Activated CD4-positive, alpha-beta T cell treated with anti-CD3 and anti-CD28 coated beads, Interleukin-2, amount 50 U/mL, for 48 hours (primary cell): ENCODE measurements around the gene FRY.
A peak's percentile ranks its signal among the peaks of the same experiment; 100 is the strongest.
"Not testable (repeated sequence)": the region's sequence is repeated elsewhere in the genome, so short reads cannot be mapped to it uniquely, and the experiment has no call there.

Experiments used
- DNase-seq, 2 experiments: peaks; one replicate each; pipeline ENCODE4 v3.0.0-alpha.2; 2020

The FRY gene

DNA sequence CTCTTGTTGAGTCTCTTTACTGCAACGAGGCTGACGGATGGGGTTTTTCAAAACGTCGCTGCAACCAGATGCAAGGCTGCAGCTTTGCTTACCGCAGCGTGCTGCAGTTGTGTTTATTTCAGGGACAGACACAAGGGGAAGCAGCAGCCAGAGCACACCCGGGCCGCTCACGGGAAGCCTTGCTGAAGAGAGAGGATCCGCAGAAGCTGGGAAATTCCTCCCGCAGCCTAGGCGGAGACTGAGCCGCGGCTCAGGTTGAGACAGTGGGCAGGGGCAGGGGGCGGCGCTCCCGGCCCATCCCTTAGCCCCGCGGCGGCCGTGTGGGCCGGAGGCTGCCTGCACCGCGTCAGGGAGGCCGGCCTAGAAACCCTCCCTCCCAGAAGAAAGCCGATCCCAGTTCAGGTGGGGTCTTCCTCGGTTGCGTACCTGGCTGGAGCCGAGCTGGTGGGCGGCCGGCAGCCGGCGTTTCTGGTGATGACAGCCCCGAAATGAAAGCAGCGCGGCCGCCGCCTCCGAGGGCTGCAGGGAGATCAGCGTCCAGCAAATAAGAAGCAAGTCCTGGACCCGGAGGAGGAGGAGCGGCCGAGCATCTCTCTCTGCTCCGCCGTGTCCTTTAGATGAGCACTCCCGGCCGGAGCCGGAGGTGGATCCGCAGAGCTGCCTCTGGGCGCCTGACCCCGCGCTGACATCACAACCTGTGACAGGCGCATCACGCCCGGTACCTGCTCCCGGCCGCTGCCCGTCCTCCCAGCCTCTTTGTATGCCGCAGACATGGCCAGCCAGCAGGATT is at the start of gene FRY:
FRY (plus strand) TSS at position 750 of the 790 bp plus-strand sequence; CDS start at position 772, 22 bp downstream.
- peak; percentile 54 to 65 for DNase-seq

DNA sequence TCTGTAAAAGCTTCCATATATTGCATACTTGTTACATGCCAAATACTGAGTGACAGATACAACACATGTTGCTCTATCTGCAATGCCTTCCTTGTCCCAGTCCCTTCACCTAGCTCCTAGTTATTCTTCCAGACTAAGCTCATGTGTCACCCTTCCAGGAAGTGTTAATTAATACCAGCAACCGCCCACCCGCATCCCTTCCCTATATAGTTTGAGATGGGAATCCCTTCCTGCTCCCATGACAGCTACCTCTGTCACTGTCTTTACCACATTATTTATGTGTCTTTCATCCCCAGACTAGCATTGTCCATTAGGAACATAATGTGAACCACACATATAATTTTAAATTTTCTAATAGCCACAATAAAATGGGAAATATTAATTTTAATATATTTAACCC is 49.5 kb upstream of the FRY start:
- DNase-seq, result no peak

DNA sequence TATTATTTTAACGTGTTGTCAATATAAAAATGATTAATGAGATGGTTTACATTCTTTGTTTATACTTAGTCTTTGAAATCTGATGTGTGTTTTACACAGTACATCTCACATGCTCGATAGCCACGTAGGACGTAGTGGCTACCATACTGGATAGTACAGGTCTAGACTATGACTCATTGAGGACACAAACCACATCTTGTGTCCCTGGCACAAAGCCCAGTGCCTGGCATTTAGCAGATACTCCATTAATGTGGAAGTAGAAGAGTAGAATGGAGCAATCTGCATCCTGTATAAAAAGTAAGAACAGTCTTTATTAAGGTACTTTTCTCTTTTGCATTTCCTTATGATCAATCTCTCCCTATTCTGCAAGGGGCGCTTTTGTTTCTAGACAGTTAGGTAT is 49.0 kb upstream of the FRY start:
- DNase-seq, result no peak

DNA sequence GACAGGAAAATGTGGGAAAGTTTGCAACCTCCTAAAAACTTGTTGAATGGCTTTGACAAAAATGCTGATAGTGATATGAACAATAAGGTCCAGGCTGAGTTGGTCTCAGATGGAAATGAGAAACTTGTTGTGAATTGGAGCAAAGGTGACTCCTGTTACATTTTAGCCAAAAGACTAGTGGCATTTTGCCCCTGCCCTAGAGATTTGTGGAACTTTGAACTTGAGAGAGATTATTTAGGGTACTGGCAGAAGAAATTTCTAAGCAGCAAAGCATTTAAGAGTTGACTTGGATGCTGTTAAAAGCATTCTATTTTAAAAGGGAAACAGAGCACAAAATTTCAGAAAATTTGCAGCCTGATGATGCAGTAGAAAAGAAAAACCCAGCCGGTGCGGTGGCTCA is 47.9 kb upstream of the FRY start:
- DNase-seq, result not testable (repeated sequence)

DNA sequence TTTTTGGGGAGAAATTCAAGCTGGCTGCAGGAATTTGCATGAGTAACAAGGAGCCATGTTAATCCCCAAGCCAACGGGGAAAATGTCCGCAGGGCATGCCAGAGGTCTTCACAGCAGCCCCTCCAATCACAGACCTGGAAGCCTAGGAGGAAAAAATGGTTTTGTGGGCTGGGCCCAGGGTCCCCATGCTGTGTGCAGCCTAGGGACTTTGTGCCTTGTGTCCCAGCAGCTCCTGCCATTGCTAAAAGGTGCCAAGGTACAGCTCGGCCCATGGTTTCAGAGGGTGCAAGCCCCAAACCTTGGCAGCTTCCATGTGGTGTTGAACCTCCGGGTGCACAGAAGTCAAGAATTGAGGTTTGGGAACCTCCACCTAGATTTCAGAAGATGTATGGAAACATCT is 47.2 kb upstream of the FRY start:
- DNase-seq, result not testable (repeated sequence)

DNA sequence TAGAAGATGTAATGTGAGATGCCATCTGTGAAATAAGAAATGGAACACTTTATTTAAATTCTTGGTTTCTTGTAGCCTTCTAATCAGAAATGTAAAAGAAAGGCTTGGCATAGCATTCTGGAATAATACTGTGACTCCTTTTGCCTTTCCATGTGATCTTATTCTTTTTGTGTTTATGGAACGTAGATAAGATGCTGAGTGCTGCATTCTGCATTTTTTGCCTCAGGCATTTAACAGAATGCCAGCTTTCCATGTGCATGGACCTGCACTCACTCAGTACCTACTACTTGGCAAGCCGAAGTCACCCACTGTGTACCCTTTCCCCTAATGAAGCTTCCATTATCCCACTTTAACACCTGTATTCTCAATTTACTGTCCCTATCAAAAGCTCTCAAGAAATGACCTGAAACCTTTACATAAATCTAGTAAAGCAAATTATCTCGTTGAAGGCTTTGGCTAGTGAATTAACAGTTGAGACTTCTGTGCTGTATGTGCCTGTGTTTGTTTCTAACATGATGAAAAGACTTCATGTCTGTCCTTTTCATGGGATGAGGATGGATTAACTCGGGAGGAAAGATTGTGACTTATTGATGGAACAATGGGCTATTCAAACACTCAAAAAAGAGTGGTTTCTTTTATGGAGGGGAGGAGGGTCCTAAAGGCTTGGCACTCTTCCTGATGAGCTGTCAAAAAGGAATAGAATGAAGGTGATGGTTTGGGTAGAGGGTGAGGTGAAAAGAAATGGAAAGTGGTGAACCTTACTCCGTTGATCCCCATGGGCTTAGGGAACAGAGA is 44.7 kb upstream of the FRY start:
- DNase-seq, result no peak

DNA sequence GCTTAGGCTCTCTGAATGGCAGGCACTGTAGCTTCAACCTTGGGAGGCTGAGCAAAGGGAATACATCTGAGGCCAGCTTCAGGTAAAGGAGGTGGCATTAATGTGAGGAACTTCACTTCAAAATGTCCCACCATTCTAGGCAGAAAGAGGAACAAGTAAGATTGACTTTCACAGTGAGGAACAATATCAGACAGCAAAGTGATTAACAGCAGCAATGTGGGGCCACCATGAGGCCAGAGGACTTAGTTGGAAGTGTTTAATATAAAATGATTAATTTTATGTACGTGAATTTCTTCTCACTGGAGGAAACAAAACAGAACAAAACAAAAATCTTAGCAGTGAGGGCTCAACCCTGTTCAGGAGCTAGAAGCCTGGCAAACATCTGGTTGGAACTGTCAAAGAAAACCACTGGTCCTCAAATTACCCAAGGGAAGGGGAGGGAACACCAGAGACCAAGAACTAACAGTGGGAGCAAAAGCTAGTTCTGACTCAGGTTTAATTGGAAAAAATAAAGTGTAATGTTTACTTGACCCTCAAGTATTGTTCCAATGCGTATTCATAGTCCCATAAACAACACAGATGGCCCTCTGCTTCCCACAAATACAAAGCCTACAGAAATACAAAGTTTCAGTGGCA is 43.9 kb upstream of the FRY start:
- DNase-seq, result no peak

DNA sequence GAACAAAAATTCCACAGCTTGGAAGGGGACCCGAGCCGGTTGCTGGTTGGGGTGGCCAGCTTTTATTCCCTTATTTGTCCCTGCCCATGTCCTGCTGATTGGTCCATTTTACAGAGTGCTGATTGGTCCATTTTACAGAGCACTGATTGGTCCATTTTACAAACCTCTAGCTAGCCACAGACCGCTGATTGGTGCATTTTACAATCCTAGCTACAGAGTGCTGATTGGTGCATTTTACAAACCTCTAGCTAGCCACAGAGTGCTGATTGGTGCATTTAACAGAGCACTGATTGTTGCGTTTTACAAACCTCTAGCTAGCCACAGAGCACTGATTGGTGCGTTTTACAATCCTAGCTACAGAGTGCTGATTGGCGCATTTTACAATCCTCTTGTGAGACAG is 37.2 kb upstream of the FRY start:
- DNase-seq, result not testable (repeated sequence)

DNA sequence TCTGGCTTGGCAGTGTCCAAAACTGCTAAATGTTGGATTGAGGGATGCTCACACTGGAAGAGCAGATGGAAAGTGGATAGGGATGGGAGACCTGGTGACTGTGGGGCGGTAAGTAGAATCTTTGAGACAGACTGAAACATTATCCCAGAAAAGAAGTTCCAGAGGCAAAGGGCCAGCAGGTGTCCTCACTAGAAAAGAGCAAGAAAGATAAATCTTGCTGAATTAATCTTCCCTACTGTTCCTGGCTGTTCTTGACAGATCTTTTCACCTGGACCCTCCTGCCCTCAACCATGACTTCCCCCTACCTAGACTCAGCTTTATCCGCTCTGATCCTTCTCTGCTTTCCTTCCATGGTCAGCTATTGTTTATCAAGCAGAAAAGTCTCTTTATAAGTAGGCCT is 35.0 kb upstream of the FRY start:
- DNase-seq, result no peak

DNA sequence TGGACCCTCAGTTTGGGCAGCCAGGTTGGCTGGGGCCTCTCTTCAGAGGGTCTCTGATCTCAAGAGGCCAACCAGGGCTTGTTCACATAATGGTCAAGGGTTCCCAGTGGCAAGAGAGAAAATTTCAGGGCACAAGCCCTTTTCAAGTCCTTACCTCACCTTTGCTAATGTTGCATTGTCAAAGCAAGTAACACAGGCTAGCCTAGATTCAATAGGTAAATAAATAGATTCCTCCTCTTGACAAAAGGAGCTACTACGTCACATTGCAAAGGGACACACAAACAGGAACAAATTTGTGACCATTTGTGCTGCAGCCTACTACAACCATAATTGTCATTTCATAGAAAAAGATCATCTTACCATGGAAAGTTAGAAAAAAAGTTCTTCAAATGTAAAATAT is 33.9 kb upstream of the FRY start:
- no peak for DNase-seq

DNA sequence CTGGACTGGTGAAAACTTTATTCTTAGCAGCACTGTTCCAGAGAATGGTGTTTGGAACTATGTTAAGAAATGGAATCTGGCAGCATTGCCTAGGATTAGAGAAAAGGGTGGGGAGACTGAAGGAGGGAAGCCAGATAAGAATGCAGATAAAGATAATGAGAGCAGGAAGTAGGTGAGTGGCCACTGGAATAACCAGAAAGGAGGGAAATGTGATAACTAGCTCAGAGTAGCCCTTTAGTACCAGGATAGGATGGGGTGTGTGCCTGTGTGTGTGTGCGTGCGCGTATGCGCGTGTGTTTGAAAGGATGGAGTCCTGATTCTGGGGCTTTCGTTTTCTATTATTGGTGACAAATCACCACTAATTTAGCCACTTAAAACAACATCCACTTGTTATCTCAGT is 33.4 kb upstream of the FRY start:
- no peak for DNase-seq

DNA sequence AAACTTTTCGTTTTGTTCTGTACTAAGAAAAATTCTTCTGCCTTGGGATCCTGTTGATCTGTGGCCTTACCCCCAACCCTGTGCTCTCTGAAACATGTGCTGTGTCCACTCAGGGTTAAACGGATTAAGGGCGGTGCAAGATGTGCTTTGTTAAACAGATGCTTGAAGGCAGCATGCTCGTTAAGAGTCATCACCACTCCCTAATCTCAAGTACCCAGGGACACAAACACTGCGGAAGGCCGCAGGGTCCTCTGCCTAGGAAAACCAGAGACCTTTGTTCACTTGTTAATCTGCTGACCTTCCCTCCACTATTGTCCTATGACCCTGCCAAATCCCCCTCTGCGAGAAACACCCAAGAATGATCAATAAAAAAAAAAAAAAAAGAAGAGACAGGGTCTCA is 30.8 kb upstream of the FRY start:
- DNase-seq, result not testable (repeated sequence)

DNA sequence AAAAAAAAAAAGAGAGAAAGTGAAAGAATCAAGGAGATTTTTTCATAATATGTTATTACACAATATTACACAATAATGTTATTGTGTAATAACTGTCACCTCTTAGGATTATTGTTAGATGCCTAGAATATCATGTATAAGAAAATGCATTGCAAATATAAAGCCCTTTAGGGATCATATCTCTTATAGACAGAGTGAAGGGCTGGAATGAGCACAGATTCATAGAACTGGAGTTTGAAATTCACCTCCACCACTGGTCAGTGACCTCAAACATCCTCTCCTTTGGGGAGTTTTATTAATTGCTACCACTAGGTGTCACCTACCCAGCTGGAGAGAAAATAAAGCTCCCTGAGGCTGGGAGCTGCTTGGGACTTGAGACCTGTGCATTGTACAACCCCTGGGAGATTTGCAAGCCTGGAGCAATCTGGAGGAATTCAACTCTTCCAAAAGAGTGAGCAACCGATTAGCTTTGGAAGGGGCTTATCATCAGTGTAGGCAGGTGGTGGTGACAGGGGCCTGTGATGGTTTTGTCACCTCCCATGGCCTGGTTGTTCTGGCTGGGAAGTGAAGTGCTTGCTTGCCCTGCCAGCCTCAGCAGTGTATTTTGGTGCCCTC is 30.3 kb upstream of the FRY start:
- no peak for DNase-seq

DNA sequence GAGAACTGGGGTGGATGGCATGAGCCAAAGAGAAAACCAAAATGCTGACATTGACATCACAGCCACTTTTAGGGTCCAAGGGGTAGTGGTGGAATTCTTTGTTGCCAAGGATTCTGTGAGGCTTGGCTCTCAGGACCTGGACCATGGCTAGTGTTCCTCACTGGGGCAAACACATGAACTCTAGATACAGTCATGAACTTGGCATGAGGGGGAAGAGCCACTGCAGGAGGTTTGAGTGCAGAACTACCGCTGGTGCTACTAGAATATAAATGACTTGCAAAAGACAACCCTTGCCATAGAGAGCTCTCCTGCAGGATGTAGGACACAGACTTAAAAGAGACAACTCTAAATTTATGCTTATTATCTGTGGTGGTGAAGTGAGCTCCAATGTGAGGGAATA is 29.8 kb upstream of the FRY start:
- no peak for DNase-seq

DNA sequence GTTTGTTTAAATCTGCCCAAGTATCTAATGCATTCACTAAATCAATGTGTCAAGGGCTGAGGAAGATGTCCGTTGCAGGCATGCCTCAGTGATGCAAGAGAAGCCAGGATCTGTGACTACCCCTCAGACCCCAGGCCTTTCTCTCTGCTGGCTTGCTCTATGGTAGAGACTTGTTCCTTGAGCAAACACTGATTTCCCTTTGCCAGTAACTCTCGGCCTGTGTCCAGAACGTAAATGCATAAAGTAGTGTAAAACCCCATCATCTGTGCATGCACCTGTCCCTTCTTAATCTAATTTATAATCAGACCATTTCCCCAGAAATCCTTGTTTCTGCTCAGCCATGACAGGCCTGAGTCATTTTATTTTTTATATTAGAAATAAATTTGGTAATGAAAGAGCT is 28.7 kb upstream of the FRY start:
- DNase-seq, result no peak

DNA sequence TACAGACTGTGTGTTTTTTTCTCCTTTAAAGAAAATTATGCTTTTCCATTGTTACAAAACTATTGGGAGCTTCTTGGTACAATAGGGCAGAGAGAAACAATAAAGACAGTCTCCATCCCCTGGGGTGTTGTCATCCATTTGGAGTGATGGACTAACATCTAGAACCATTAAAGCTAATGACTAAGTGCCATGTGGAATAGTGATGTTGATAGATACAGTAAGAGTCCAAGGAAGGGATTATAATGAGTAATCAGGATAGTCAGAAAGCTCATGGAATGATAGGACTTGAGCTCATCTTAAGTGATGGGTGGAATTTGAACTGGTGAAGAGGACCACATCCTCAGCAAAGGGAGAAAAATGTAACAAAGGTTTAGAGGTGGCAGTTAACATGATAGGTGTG is 24.1 kb upstream of the FRY start:
- DNase-seq, result no peak

DNA sequence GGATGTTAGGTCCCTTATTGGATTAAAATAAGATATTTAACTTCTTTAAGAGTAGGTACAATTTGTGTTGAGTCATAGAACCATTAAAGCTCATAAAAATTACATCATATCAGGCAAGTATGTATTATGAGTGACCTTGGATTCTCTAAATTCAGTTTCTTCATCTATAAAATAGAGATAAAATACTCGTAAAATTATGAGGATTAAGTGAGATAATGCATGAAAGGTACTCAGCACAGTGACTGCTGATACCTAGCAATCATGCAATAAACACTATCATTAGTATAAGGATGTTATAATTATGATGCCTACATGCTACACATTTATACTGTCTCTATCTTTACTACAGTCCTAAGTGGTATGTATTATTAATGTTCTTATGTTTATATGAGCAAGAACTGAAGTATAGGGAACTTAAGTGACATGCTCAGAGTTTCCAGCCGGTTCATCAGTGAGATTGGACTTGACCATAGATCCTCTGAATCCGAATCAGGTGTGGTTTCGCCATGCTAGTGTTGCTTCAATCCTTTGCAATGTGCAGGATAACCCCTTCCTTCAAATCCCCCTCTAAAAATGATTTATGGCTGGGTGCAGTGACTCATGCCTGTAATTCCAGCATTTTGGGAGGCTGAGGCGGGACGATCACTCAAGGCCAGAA is 22.9 kb upstream of the FRY start:
- DNase-seq, result no peak

DNA sequence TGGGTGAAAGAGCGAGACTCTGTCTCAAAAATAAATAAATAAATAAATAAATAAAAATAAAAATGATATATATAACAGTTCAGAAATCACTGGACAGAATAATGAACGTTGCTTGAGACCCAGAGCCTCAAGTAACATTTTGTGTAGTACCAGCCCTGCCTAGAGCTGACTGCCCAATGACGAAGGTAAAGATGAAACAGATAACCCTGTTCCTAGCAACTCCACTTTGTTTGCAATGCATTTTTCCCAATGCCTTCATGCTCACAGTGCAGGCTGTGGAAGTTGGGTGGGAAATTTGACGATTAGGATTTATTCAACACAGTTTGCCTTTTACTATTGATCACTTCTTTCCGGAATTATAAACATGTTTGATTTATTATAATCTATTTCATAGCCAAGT is 22.2 kb upstream of the FRY start:
- no peak for DNase-seq

DNA sequence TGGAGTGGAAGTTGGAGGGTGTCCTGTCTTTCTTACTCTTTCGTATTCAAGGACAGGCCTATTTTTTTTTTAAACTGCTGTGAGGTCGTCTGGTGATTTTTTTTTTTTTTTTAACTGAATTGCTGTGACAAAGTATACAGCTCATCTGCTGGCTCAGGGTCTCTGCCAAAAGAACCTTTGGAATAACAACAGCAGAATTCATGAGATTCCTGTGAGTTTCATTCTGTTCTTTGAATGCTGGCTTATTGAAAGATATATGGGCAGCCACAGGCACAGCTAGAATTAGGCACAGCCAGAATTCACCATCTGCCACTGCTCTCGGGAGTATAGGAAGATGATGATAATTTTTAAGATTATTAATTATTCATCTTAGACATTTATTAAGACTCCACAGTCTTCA is 21.4 kb upstream of the FRY start:
- DNase-seq, result no peak

DNA sequence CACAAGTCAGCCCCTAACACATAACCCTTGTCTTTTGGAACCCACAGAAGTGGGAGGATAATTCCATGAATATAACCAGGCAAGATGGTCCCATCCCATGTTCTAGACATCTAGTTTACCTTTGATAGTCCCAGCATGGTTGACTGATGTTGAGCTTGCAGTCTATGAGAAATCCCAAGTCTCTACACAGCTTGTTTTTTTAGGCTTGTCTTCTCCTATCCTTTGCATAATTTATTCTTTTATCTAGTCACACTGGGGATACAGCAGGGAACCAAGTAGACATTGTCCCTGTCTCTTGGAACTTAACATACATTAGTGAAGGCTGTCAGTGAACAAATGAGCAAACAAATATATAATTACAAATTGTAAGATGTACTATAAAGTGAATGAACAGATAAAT is 19.6 kb upstream of the FRY start:
- no peak for DNase-seq

DNA sequence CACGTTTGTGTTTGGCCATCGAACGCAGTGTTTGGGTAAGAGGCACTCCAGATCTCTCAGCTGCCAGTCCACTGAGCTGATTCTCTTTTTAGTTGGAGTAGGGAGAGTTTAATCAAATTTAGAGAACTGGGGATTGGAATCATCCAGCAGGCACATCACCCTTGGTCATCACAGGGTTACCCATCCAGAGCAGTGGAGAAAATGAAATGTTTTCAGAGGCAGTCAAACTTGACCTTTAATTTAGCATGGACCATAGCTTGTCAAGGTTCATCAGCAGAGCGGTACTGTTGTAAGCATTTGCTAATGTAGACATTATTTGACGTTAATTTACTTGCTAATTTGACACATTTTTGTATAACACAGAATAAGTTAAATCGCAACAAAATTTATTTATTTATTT is 18.4 kb upstream of the FRY start:
- DNase-seq, result no peak

DNA sequence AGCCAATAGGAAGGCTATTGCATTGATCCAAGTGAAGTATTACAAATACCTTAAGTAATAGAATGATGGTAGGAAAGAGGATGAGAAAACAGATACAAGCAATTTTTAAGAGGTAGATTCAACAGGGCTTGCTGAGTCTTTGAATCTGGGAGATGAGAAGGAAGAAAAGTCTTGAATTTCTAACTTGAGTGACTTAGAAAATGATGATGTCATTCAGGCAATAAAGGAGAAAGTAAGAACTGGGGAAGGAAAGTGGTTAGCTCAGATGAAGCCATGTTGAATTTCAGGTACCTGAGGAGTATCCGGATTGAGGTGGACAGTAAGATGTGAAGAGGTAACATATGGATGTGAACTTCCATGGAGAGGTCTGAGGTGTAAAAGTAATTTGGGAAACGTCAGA is 15.5 kb upstream of the FRY start:
- DNase-seq, result no peak

DNA sequence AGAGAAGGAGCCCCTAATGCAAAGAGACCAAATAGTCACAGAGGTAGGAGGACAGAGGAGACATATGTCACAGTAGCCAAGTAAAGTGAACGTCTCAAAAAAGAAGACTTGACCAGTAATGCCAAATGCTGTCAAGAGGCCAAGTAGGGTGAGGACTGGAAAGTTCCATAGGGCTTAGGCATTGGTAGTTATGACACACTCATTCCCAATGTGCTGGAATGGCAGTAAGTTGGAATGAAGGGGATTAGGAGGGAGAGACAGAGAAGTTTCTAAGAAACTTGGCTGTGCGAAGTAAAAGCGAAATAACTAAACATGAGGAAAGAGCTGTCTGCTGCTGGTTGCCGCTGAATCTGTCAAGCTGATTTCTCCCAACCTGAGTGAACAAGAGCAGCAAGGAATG is 14.9 kb upstream of the FRY start:
- DNase-seq, result no peak
